ENCODE results near the gene TCERG1L.

TCERG1L gene

DNA sequence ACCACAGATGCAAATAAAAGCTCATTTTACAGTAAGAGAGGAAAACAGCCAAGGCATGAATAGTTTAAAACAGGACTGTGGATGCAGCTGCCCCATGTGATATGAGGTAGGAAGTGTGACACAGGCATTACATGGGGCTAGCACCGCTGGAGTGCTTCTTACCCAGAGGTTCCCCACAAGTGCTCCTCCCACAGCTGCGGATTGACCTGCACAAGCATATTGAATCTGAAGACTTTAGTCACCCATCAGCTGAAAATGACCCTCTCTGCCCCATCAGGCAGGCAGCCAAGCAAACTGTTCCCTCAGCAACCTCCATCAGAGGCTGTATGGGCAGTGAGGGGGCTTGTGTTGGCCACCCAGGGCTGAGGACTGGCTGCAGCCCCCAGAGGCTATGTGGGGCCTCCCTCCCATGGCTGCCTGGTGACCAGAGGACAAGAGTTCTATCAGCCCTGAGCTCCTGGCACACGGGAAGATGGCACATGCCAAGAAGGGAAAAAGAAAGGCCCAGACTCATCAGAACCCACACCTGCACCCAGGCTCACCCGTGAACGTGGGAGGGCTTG is 98.7 kb downstream of the TCERG1L start:
- TF ChIP-seq, protein P1, sequence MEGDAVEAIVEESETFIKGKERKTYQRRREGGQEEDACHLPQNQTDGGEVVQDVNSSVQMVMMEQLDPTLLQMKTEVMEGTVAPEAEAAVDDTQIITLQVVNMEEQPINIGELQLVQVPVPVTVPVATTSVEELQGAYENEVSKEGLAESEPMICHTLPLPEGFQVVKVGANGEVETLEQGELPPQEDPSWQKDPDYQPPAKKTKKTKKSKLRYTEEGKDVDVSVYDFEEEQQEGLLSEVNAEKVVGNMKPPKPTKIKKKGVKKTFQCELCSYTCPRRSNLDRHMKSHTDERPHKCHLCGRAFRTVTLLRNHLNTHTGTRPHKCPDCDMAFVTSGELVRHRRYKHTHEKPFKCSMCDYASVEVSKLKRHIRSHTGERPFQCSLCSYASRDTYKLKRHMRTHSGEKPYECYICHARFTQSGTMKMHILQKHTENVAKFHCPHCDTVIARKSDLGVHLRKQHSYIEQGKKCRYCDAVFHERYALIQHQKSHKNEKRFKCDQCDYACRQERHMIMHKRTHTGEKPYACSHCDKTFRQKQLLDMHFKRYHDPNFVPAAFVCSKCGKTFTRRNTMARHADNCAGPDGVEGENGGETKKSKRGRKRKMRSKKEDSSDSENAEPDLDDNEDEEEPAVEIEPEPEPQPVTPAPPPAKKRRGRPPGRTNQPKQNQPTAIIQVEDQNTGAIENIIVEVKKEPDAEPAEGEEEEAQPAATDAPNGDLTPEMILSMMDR (conservative IDR thresholded peaks at IDR 0.05), result no peak
- H3K27ac ChIP-seq, result no peak overlapping the region

DNA sequence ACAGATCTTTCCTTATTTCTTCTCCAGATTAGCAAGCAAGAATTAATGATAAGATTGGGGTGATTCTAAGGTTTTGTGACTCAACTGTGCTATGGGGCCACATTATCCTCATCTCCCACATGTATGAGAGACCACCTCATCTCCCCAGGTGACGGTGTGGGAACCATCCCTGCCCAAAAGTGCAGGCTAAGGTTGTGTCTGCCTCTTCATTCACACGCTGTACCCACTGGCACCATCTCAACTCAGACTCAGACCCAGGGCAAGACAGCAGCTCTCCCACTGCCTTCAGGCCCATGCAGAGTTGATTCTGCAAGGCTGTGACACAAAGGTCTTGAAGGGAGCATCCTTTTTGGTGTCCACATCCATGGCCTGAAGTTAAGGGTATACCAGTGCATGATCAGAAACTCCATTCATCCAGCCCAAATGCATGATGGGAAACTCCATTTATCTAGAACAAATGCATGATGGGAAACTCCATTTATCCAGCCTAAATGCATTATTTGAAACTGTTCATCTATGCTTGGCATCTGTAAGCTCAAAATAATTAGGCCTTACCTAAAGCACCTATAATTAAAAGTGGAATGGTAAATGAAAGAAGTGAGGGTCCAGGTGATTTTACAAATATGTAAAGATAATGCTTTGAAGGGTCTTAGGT is 99.4 kb downstream of the TCERG1L start:
- TF ChIP-seq, protein P1 (conservative IDR thresholded peaks at IDR 0.05), result no peak
- H3K27ac ChIP-seq, result no peak overlapping the region

DNA sequence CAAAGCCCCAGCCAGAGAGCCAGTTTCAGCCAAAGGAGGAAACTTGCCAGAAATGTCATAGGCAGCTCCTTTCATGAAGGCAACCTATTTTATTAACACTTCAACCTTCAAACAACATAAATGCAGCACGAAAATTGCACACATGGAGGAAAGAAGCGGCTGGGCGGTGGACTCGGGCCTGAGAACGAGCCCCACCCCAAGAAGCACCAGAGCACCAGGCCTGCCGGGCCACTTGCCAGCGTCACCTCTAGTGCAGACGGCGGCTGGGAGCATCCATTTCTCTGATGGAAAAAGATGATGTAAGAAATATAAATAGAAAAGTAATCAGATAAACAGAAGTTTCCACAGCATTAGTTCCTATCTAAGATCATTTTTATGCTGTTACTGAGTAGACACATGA is 100.0 kb downstream of the TCERG1L start:
- TF ChIP-seq, protein P1 (conservative IDR thresholded peaks at IDR 0.05), result no peak
- no peak overlapping the region for H3K27ac ChIP-seq

DNA sequence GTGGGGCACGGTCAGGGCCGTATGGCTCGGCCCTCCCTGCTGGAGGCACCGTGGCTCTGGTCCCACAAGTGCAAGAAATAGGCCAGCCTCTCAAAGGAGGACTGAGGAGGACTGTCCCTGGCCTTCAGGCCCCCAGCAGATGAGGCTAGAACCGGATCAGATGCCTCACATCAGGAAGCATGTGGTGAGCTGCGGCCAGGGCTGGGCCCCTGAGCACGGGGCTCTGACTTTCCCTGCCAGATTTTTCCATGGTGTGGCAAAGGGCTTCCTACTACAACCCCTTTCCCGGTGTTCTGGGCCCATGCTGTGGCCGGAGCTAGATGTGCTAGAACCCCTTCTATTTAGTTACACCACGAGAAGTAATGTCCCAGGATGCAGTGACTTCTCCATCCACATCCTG is 100.4 kb downstream of the TCERG1L start:
- TF ChIP-seq, protein P1 (conservative IDR thresholded peaks at IDR 0.05), result no peak
- H3K27ac ChIP-seq, result no peak overlapping the region

DNA sequence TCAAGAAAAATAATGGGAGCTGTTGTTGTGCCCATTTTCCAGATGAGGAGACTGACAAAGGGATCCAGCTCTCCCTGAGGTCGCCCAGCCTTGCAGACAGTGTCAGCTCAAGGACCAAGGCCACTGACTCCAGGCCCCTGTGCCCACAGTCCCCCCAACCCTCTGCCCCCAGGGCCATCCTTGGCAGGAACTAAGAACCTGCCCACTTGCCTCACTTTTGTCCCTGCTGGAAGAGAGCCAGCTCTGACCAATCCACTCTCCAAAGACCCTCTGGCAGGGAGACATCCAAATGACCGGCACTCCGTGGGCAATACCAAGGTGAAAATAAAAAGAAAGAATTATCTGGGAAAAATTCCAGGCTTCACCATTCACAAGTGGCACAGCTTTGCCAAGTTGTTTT is 101.3 kb downstream of the TCERG1L start:
- TF ChIP-seq, protein P1 (conservative IDR thresholded peaks at IDR 0.05), result no peak
- H3K27ac ChIP-seq, result no peak overlapping the region

DNA sequence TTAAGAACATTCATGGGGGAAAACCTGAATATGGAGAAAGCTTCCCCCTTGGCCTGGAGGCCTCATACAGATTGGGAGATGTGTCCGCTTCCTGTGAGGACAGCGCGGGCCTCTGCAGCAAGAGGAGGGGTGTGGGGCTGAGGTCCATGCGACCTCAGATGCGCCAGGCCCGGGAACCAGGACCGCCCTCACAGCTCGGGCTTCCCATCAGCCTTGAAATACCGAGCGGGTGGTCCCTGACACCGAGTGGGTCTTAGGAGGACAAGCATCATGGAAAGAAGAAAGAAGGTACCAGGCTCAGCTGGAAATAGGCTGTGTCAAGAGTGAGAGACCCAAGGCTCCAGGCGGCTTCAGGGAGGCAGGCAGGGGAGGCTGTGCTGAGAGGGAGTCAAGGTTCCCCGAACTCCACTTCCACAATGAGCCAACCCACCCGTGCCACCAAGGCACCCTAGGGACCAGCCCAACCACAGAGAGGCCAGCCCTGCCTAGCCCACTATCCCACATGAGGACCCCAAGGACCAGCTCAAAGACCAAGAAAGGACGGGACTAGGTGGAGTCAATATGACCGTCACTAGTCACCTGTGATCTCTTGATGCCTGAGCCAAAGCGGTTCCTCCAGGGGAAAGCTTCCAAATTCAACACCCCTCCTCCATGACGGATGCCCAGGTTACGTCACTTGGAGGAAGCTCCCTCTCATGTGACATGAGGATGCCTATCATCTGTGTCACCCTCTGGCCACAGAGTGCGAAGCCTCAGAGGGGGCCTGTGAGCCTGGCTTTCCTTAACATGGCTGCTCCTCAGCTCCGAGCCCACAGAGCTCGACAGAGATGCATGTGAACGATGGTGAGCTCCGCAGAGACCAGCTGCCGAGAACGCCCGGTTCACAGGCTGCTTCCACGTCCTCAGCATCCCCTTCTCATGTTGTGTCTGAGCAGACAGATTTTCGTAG is 103.7 kb downstream of the TCERG1L start:
- TF ChIP-seq, protein P1 (conservative IDR thresholded peaks at IDR 0.05), result no peak
- H3K27ac ChIP-seq, result no peak overlapping the region

DNA sequence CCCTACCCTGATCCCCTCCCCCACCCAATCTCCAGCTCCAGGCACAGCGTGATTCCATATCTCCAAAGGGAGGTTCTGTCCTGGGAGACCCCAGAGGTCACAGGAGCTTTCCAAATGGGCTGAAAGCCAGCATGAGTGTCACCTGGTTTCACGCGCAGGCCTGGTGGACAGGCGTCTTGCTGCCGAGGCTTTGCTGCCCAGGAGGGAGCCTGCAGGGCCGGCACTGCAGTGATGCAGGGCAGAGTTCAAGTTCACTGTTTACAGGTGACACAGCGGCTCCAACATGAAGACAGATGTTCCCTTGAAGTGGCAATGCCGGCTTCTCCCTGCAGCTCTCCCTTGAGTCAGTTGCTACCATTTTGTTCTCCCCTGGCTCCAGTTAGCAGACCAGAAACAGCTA is 104.3 kb downstream of the TCERG1L start:
- no peak overlapping the region for H3K27ac ChIP-seq
- TF ChIP-seq, protein P1 (conservative IDR thresholded peaks at IDR 0.05), result no peak
